Measurements from ENCODE around the gene ZNF311. TPM values are rescaled to one million over a fixed set of nuclear protein-coding genes. Genes with fewer than 3 reads are reported as not detected.

ZNF311 gene
- 1.5 TPM for total RNA-seq

DNA sequence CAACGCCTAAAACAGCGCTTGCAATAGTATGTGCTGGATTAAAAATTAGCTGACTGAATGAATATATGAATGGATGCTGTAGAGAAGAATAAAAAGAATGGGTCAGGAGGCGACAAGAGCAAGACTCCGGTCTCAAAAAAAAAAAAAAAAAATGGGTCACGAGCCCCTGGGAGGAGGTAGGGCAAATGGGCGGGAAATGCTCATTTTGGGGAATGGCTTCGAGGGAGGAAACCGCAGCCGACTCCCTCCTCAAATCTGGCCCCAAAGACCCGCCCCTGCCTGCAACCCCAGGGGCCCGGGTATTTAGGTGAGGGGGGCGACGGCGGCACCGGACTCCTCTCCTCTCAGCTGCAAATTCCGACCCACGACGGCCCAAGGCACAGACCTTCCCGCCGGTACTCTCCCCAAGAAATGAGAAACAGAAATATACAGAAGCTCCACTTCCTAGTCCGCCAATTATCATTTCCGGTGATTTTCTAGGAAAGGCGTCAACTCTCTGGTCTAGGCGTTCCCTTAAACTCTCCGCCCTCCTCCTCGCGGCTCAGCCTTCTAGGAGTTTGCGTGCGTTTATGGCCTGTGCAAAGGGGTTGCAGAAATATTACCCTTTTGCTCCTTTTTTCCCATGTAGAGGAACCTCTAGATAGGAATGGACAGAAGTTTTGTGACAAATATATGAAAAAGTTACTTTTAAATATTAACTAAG, at the start of gene ZNF311:
TSS of gene ZNF311 (minus strand) at position 133 of the 703 bp plus-strand sequence. CDS start 1,361 bp downstream, outside the sequence.
- peak; percentile 84 for DNase-seq

DNA sequence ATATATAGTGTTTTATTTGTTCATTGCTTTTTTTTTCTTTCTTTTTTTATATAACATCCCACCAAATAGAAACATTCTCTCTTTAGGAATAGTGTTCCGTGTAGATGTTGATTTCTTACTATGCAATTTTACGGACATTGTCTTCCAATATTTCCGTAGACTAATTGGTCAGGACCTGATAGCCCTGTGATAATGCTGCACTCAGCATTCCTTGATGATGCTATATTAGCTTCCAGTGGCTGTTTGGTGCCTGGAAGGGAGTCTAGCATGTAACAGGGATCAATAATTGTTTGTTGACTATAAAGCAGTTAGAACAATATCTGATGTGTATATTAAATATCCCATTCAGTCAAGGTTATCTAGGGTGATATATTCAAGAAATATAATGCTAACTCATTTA, 46.6 kb upstream of the ZNF311 start:
- no peak for DNase-seq

DNA sequence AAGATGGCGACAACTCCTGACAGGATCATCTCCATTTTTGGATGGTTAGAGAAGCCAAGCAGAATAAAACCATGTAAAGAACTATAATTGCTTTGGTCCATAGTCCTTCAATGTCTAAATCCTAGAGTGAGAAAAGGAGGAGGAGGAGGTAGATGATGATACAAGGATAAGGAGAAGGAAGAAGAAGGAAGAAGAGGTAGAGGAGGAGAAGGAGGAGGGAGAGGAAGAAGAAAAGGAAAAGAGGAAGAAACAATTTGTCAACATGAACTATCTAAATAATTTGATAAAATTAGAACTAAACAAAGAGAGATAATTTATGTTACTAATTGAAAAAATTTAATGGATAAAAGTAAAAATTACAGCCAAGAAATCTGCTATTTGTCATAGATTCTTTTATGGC, 40.0 kb upstream of the ZNF311 start, which contains the start of gene OR2W1:
TSS of gene OR2W1 (minus strand) at position 101 of the 400 bp plus-strand sequence. CDS start at position 101, 0 bp downstream.
- DNase-seq = no peak

DNA sequence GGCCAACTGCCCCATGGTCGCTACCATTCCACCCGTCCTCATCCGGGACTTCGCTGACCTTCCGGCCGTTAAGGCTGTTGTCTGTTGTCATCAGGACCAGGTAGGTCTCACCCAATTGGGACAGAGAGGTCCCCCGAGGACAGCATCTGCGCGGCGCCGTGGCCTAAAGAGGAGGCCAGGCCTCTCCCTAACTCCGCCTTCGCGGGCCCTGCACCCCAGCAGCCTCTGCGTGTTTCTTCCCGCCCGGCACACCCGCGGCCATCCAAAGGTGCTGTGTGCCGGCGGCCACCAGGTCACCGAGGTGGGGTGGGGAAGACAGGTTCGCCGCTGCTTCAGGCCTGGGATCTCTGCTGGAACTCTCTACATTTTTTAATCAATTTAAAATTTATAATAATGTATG, 30.8 kb upstream of the ZNF311 start:
- no peak for DNase-seq

DNA sequence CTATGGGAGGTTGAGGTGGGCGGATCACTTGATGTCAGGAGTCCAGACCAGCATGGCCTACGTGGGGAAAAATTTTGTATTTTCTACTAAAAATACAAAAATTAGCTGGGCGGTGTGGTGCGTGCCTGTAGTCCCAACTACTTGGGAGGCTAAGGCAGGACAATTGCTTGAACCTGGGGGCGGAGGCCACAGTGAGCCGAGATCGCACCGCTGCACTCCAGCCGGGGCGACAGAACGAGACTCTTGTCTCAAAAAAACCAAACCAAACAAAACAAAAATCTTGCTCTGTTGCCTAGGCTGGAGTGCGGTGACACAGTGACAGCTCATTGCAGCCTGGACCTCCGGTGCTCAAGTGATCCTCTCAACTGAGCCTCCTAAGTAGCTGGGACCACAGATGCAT, 23.7 kb upstream of the ZNF311 start:
- DNase-seq = no peak

DNA sequence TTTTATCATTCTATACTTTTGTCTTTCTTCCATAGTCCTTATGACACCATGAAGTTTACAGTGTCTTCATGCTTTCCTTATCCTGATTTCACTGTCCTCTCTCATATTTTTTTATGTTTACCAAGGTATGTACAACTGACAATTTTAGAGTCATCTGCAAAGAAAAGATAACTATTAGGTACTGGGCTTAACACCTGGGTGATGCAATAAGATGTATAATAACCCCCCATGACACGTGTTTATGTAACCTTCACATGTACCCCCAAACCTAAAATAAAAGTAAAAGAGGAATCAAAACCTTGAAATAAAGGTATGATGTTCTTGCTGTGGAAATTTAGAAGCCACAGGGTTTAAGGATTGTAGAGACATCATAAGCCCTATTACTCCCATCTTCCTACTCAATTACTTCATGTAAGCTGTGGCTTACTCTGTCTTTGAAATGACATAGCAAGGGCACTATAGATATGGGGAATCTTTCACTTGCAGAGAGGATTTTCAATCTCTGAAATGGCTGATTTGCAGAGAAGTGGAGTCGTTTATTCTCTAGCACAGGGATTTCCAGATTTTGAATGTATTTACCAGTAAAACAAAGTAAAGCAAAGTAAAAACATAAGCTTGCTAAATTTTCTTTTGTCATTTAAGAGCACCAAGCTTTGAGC, 20.9 kb upstream of the ZNF311 start:
- DNase-seq = no peak

DNA sequence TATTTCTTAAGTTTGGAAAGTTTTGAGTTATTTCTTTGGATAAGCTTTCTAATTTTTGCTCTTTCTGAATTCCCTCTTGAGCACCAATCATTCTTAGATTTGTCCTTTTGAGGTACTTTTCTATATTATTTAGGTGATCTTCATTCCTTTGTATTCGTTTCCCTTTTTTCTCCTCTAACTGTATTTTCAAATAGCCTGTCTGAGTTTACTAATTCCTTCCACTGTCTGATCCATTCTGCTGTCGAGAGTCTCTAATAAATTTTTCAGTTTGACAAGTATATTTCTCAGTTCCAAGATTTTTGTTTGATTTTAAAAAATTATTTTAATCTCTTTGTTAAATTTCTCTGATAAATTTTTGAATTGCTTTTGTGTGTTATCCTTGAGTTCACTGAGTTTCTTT, 16.3 kb upstream of the ZNF311 start:
- DNase-seq = no peak

DNA sequence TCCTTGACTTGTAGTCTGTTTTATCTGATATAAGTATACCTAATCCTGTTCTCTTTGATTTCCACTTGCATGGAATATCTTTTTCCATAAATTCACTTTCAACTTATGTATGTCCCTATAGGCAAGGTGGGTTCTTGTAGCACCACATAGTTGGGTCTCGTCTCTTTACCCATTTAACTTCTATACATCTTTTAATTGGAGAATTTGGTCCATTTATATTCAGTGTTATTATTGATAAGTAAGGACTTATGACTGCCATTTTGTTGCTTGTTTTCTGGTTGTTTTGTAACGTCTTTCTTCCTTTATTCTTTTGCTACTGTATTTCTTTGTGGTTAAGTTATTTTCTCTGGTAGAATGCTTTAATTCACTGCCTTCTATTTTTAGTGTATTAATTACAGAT, 14.5 kb upstream of the ZNF311 start:
- no peak for DNase-seq

DNA sequence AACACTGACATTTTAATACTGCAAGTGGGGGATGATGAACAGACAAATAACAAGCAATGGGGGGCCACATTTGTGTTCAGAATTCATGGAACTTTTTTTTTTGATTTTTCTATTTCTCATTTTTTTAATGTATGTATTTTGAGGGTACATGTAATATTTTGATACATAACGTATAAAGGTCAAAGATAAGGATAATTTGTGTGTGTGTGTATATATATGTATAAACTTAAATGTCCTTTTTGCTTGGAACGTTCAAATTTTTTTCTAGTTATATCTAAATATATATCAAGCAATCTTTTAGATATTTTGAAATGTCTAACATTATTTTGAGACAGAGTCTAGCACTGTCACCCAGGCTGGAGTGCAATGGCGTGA, 12.3 kb upstream of the ZNF311 start:
- no peak for DNase-seq

DNA sequence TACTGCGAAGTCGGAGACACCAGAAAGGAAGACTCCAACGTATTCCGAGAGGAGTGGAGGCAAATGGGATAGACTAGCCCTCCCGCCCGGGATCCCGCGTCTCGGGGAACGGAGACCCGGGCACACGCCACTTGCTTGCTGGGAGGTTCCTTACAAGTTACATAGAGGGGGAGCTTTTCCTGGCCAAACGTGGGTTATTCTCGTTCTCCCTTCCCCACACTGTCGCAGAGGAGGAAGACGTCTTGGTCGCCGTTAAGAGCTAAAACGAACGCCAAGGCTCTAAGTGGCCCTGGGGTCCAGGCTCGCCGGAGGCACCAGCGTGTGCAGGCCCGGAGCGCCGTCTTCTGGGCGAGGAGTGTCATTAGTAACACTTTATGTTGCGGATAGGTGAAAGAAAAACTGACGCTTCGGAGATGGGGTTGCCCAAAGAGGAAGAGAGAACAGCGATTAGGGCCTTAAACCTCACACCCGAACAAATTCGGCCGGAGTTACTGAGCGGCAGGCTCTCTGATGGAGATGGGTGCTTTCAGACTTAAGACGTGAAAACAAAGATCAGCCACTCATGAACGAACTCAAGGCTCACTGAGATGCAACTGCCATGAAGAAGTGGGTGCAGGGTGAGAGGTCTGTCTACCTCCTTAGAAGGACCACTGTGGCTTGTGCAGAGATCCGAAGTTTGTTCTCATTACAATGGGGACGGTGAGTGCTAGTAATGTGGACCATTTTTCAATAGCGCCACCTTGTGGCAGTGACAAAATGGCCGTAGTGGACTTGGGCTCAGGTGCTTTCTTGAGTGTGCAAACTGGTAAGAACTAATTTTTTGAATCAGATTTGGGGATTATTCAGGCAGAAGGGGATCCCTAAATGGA, 11.7 kb upstream of the ZNF311 start:
- DNase-seq = peak; percentile 53

DNA sequence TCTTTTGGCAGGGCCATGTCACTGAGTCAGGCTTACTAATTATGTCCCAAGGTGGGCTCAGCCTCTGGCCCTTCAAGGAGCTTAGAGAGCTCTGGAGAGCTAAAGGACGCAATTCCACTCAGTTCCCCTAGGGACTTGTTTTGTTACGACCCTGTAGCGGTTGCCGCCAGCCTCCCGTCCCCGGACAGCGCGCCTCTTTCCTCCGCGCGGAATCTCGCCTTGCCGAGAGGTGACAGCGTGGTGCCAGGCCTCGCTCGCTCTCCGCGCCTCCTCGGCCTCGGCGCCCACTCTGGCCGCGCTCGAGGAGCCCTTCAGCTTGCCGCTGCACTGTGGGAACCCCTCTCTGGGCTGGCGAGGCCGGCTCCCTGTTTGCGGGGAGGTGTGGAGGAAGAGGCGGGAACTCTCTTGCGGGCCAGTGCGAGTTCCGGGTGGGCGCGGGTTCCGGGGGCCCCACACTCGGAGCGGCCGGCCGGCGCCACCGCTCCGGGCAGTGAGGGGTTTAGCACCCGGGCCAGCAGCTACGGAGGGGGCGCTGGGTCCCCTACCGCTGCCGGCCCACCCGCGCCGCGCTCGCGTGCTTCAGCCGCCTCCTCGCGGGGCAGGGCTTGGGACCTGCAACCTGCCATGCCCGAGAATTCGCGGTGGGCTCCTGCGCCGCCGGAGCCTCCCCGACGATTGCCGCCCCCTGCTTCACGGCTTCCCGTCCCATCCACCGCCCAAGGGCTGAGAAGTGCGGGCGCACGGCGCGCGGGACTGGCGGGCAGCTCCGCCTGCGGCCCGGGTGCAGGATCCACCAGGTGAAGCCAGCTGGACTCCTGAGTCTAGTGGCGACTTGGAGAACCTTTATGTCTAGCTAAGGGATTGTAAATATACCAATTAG, 9.9 kb upstream of the ZNF311 start:
- DNase-seq = no peak

DNA sequence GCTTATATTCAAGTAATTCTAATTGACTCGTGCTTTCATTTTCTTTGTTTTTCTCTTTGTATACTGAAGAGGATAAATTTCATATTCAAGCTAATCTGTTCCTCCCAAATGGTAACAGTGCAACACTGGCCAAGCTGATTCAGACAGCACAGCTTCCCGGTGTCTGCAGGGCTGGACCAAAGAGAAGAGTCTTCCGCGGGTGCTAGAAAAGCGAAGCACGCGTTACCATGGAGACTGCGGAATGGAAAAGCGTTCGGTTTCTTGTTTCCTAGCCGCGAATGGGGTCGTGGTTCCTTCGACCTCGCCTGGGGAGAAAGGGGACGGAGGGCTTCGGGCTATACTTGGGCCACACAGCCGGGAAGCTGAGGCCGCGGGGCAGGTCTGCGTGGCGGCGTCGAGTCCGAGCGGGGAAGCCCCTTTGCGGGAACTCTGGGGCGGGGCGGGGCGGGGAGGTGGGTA, 6.2 kb upstream of the ZNF311 start:
- peak; percentile 66 for DNase-seq

DNA sequence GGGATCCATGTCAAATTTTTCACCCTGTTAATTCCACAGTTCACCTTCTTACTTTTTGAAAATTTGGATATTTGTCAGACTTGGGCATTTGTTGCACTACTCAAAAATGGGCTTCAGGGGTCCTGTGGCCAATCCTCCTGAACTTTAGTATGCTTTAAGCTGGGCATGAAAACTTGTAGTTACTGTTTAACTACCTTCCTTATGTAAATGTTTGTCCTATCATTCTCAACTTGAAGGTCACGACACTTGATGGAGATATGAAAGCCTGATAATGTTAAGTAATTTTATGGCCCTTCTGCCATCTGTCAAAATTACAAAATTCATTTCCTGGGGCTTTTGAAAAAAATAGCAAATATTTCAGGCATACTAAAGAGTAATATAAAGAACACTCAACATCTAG, 4.2 kb upstream of the ZNF311 start:
- no peak for DNase-seq

DNA sequence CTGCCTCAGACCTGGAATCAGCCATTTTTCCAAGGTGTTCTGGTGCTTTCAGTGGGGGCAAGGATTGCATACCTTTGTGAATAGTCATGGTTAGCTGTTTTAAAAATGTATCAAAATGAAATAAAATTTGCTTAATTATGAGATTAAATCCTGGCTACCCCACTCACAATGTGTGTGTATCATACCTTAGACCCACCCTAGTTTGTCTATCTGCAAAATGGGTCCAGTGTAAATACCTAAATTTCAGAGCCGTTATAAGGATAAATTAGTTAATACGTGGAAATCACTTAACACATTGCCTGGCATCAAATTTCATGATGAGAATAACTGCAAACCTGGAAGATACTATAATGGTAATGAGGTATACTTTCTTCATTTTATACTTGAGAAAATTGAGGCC, 3.0 kb upstream of the ZNF311 start:
- DNase-seq = no peak

DNA sequence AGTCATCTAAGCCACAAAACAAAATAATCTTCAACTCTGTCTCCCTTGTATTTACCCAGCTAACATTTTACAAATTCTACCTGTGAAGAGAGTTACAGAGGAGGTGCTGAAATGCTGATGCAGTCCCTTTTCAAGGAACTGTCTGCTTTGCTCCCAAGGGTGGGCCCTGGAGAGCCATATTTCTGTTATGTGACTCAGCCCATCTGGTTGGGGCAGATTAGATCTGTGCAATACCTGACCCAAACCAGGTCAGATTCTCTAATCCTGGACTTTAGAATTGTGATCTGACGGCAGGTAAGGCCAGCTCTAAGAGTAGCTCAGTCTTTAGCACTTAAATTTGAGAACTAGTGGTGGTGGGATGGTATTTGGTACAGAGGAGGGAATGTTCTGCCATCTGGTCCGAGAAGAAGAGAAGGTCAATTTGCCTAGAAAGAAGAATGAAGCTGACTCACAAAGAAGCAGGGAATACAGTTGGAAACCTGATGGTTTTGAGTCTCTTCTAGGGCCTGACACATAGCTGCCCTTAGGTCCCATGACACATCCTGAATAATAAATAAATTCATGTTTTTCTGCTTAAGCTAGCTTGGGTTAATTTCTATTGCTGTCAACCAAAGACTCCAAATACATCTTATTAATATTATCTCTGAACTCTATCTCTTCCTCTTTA, 8.1 kb downstream of the ZNF311 start:
- DNase-seq = no peak

DNA sequence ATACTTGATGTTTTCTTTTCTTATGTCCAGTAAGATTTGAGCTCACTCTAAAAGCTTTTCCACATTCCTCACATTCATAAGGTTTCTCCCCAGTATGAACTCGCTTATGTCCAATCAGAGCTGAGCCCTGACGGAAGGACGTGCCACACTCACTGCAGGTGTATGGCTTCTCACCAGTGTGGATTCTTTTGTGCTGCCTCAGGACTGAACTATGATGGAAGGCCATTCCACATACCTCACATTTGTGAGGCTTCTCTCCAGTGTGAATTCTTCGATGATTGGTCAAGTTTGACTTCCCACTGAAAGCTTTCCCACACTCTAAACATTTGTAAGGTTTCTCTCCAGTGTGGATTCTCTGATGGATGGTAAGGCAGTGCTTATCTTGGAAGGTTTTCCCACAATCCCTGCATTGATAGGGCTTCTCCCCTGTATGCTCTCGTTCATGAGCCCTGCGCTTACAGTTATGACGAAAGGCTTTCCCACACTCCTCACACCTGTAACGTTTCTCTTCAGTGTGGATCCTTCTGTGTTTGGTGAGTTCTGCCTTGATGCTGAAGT, 9.9 kb downstream of the ZNF311 start:
- no peak for DNase-seq

DNA sequence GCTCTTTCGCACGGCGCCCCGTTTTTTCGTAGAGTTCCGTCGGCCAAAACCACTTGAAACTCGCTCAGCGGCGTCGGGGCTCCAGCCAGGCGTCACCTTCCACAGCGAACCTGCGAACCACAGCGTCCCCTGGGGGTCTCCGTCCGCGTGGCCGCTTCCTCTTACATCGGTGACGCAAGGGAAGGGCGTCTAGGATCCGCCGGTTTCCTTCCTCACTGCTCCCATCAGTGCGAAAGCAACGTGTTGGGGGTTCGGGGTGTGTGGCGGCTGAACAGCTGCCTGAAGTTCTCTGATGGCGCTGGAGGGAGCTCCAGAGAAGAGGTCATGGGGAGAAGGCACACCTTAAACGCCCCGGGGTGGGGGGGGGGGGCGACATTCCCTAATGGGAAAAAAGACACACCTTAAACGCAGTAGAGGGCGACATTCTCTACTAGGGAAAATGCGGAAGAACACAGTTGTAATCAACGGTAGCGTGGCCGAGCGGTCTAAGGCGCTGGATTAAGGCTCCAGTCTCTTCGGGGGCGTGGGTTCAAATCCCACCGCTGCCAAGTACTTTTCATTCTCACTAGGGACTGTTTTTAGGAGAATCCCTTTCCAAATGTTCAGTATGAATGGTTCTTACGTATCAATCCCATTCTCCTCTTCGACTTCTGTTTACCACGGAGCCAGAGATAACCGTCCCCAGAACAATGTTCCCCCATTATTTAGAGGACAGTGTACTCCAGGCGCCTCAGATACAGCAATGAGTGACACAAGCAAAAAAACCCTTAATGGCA, 16.4 kb downstream of the ZNF311 start:
- DNase-seq = no peak

DNA sequence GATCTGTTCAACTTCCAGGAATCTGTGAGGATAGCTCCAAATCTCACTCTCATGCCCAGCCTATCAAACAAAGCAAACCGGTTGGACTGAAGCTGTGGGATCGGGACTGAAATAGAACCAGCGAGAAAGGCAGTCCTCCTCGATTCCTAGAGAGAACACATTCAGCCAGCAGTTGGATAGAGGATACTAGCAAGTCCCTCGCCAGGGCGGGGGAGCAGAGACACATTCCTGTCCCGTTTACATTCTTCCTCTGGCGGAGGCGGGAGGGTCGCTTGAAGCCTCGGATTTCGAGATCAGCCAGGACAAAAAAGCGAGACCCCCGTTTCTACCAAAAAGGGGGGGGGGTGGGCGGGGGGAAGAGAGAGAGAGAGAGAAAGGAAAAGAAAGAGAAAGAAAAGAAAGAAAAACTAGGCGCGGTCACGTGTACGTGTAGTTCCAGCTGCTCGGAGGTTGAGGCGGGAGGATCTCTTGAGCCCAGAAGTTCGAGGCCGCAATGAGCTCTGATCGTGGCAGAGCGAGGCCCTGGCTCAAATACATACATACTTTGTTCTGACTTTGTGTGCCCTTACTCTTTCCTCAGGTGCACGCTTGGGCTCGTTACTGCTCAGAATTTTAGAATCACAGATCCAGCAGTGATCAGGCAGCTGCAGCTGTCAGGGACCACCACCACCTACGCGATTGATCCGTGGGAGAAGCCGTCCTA, 19.5 kb downstream of the ZNF311 start:
- DNase-seq = peak; percentile 99

DNA sequence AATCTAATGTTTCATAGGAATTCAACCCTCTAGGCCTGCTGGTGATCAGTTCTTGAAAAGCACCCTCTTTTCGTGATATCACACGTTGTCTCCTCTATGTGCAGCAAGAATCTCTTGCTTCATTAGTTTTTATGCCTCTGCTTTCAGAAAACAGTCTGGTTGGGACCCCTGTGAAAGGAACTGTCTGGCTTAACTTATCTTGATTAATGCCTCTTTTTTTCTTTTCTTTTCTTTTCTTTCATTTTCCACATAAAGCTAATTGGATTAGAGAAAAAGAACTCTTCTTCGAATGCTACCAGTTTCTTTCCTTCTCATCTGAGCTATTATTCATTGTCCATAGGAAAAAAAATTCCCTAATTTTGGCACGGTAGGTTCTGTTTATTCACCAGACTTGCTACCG, 21.3 kb downstream of the ZNF311 start:
- no peak for DNase-seq
